GM23248 (cell line): ENCODE measurements around the gene TLR9.

ENCODE experiments used
- EZH2 ChIP-seq: fragments of 200-600 bp; sonication (generic); IDR thresholded peaks from 2 replicates; pipeline ENCODE4 v1.6.1; 2018; ENCODE audit warnings: antibody characterized with exemption, mild to moderate bottlenecking; ENCODE audit not compliant: insufficient read depth, poor library complexity, severe bottlenecking
- EZH2phosphoT487 ChIP-seq: fragments of 200-600 bp; sonication (generic); IDR thresholded peaks from 2 replicates; pipeline ENCODE4 v1.6.1; 2018; ENCODE audit warnings: antibody characterized with exemption, moderate library complexity, mild to moderate bottlenecking, low read depth; ENCODE audit not compliant: insufficient read depth

DNA sequence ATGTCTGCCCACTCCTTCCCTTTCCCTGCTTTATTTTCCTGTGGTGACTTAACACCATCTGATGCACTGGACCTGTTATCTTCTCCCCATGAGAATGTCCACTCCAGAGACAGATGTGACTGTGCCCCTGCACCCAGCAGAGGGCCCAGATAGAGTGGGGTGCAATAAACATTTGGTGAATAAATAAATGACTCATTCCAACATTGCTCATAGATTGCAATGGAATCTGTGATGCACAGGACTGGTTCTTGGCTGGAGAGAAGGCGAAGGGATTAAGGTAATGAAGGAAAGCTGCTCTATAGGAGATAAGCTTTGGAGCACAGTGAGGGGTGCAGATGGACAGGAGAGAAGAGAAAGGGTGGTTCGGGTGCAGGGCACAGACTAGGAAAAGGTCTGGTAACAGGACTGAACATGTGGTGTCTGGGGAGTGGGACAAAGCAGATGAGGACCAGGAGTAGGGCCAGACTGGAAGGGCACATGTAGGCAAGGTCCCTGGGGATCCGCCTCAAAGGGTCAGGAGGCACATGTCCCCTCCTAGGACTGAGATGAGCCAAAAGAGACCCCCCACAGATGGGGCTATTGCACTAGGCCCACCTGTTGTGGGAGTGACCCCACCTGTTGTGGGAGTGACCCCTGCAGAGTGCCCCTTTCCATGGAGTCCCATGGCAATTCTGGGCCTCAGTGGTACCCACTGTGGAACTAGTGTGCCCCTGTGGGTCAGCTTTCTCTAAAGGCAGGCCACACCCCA lies 53.8 kb downstream of the TLR9 start:
- no peak for TF ChIP-seq EZH2
- TF ChIP-seq EZH2phosphoT487, result no peak
